GM21737 (cell line): ENCODE measurements around the gene MRPL12.

Experiments used
- ATAC-seq: cut with Tn5 transposase; IDR thresholded peaks from one replicate; pipeline ENCODE4 v1.9.1; 2021; ENCODE audit warnings: mild to moderate bottlenecking, moderate library complexity; ENCODE audit not compliant: unreplicated experiment

Gene MRPL12

DNA sequence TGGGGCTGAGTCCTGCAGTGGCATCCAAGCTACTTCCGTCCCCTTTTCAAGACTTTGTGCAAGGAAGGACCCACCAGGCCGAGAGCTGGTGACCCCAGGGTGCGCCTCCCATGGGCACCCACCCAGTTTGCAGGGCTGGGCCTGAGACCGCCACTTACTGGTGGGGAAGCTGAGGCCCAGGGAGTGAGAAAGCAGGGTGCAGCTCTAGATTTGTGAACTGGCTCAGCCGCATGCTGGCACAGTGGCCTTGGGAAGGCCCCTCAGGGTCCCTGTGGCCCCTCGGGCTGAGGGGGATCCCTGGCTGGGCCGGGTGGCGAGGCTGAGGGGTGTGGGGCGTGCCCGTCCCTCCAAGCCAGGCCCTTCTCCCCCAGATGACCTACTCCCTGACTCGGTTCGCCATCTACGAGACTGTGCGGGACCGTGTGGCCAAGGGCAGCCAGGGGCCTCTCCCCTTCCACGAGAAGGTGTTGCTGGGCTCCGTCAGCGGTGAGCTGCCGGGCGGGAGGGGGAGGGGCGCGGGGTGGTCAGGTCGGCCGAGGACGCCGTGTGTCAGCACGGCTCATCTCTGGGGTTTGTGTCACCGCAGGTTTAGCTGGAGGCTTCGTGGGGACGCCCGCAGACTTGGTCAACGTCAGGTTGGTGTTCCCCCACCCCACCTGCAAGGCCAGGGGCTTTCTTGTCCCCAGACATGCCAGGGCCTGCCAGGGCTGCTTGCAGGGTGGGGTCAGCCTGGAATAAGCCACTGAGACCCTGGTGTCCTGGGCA is 12.1 kb downstream of the MRPL12 start:
- ATAC-seq = no peak

GRCh38 chr17:81715872-81716673 is 12.9 kb downstream of the MRPL12 start:
- no peak for ATAC-seq

DNA sequence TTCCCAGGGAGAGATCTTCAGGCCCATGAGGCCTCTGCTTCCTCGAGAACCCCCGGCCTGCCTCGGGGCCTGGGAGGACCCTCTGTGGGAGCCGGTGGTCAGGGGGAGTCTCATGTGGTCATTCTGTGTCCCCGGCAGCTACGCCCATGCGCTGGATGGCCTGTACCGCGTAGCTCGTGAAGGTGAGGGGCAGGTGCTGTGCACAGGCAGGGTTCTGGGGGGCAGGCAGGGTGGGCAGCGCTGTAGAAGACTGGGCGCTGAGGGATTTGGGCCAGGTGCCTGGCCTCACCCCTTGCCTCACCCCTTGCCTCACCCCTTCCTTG is 13.5 kb downstream of the MRPL12 start:
- ATAC-seq = no peak

GRCh38 chr17:81717049-81717765 is 14.0 kb downstream of the MRPL12 start:
- no peak for ATAC-seq

GRCh38 chr17:81717766-81718089 is 14.6 kb downstream of the MRPL12 start:
- no peak for ATAC-seq

GRCh38 chr17:81719410-81720266 is 16.5 kb downstream of the MRPL12 start:
- ATAC-seq = no peak

GRCh38 chr17:81720267-81721071 is 17.3 kb downstream of the MRPL12 start:
- no peak for ATAC-seq

- no peak for ATAC-seq
These were observed 19.3 kb downstream of the MRPL12 start for GRCh38 chr17:81722184-81723120.

DNA sequence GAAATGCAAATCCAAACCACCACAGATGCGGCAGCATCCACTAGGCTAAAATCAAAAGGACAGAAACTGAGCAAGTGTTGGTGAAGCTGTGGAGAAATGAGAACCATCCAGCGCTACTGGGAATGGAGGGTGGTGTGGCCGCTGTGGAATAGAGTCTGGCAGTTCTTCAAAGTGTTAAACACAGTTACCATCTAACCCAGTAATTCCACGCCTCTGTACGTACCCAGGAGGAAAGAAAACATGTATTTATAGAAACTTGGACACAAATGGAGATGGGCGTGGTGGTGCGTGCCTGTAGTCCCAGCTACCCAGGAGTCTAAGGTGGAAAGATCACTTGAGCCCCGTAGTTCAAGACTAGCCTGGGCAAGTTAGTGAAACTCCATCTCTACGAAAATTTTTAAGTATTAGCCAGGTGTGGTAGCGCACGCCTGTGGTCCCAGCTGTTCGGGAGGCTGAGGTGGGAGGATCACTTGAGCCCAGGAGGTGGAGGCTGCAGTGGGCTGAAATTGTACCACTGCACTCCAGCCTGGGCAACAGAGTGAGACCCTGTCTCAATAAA is 20.6 kb downstream of the MRPL12 start:
- no peak for ATAC-seq

- no peak for ATAC-seq
These were observed 22.3 kb downstream of the MRPL12 start for GRCh38 chr17:81725439-81725838.

GRCh38 chr17:81726004-81726403 is 22.8 kb downstream of the MRPL12 start:
- no peak for ATAC-seq

GRCh38 chr17:81727324-81728031 is 24.3 kb downstream of the MRPL12 start:
- no peak for ATAC-seq

DNA sequence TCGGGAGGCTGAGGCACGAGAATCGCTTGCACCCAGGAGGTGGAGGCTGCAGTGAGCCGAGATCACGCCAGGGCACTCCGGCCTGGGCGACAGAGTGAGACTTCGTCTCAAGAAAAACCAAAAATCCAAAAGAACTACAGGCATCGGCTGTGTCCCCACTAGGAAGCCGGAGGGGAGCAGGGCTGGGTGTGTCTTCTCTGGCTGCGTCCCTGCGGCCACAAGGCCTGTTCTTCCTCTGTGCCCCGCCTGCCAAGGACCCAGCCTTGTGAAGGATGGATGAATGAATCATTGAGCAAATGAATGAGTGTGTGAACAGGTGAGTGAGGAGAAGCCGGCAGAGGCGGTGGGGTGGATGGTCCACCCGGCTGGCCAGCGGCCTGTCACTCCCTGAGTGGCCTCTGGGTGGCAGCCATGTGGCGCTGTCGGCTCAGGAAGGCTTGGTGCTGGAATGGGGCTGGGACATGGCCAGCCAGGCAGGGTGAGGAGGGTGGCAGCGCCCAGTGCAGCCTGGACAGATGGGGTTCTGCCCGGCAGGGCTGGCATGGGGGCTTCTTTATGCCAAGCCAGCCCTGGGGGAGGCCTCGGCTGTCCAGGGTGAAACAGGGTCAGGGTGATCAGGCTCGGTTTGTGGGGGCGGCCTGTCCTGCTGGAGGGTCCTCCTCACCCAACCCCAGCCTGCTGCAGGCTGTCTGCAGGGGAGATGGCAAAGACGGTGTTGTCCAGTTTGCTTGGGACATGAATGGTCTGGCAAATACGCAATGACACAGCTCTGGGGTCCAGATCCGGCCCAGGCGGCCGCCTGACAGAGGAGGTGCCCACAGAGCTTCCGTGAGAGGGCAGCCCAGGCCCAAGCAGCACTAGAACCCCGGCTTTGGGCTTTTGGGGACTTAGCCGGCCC is 30.6 kb downstream of the MRPL12 start:
- ATAC-seq = no peak

DNA sequence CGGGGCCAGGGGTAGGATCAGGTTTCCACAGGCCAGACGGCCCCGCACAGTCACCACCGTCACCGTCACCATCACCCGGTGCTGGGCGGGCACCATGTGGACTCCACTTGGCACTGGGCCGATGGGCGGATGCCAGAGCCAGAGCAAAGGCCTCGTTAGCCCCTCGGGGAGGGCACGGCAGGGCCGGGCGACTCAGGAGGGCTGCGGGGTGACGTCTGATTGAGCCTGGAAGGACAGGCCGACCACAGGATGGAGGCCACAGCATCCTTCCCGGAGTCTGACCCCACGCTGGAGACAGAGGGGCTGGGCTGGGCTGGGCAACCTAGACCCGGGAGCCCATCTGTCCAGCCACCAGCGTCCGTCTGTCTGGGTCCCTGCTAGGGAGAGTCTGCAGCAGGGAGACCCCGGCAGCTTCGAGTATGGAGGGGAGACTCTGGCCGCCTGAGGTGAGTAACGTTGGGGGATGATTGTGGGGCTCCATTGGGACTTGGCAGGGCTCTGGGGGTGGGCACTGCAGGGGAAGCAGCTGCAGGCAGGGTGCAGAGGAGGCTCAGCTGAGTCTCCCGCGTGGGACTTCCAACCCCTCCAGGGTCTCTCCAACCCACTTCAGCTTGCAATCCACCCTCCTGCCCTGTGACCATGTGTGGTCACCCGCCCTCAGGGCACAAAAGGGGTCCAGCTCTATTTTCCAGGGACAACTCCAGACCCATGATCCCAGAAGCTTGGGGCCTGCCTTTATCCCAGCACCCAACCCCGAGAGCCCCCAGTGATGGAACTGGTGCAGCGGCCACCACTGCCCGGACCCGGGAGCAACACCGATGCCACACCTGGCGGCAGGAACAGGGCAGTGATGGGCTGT is 31.5 kb downstream of the MRPL12 start:
- ATAC-seq = no peak

GRCh38 chr17:81735264-81736102 is 32.3 kb downstream of the MRPL12 start:
- ATAC-seq = no peak
